CD4-positive, alpha-beta T cell treated with Interleukin-10 for 1 hour (primary cell): Measurements from ENCODE around the gene GRIN2A.

Experiments
- DNase-seq: peaks from one replicate; pipeline ENCODE4 v3.0.0-alpha.2; 2020

The GRIN2A gene

GRCh38 chr16:9736547-9736946, 445.7 kb downstream of the GRIN2A start:
- DNase-seq, result no peak

- no peak for DNase-seq
Observed at GRCh38 chr16:9723136-9723535, 459.1 kb downstream of the GRIN2A start.

- DNase-seq, result no peak
Observed at GRCh38 chr16:9713907-9714306, 468.3 kb downstream of the GRIN2A start.

- no peak for DNase-seq
Observed at GRCh38 chr16:9713156-9713555, 469.1 kb downstream of the GRIN2A start.

GRCh38 chr16:9708972-9709620, 473.1 kb downstream of the GRIN2A start:
- DNase-seq, result no peak

GRCh38 chr16:9706217-9706836, 475.9 kb downstream of the GRIN2A start:
- no peak for DNase-seq

GRCh38 chr16:9703731-9704130, 478.5 kb downstream of the GRIN2A start:
- no peak for DNase-seq
